HL-60 (cell line): Measurements from ENCODE around the gene CTSO.

Source experiments
- GABPA ChIP-seq: IDR thresholded peaks from 2 replicates; pipeline ENCODE4 v1.6.1; 2012; ENCODE audit warnings: low read depth
- POLR2AphosphoS5 ChIP-seq: IDR thresholded peaks from 2 replicates; pipeline ENCODE4 v1.6.1; 2012; ENCODE audit warnings: low read depth
- SPI1 ChIP-seq: IDR thresholded peaks from 2 replicates; pipeline ENCODE4 v1.6.1; 2012; ENCODE audit warnings: low read depth, mild to moderate bottlenecking, borderline replicate concordance
- TF ChIP-seq, protein P1 (sequence below): IDR thresholded peaks from one replicate; pipeline ENCODE4 v1.5.1; 2011; ENCODE audit warnings: low read length, control low read depth, inconsistent platforms; ENCODE audit not compliant: insufficient read depth
- TF ChIP-seq, protein P2 (sequence below): IDR thresholded peaks from 2 replicates; pipeline ENCODE4 v1.6.1; 2012; ENCODE audit warnings: low read depth; ENCODE audit not compliant: insufficient replicate concordance

DNA sequence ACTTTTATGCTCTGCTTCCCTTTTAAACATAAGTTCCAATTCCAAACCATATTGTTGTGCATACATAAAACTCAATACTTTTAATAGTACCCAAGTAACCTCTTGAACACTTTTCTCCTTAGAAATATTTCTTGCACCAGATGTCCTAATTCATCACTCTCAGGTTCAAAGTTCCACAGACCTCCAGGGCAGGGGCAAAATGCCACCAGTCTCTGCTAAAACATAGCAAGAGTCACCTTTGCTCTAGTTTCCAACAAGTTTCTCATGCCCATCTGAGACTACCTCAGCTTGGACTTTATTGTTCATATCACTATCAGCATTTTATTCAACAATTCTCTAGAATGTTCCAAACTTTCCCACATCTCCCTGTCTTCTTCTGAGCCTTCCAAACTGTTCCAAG, 73.9 kb downstream of the CTSO start:
- TF ChIP-seq, protein P1, sequence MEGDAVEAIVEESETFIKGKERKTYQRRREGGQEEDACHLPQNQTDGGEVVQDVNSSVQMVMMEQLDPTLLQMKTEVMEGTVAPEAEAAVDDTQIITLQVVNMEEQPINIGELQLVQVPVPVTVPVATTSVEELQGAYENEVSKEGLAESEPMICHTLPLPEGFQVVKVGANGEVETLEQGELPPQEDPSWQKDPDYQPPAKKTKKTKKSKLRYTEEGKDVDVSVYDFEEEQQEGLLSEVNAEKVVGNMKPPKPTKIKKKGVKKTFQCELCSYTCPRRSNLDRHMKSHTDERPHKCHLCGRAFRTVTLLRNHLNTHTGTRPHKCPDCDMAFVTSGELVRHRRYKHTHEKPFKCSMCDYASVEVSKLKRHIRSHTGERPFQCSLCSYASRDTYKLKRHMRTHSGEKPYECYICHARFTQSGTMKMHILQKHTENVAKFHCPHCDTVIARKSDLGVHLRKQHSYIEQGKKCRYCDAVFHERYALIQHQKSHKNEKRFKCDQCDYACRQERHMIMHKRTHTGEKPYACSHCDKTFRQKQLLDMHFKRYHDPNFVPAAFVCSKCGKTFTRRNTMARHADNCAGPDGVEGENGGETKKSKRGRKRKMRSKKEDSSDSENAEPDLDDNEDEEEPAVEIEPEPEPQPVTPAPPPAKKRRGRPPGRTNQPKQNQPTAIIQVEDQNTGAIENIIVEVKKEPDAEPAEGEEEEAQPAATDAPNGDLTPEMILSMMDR = no peak
- TF ChIP-seq GABPA = no peak
- no peak for TF ChIP-seq POLR2AphosphoS5
- TF ChIP-seq, protein P2, sequence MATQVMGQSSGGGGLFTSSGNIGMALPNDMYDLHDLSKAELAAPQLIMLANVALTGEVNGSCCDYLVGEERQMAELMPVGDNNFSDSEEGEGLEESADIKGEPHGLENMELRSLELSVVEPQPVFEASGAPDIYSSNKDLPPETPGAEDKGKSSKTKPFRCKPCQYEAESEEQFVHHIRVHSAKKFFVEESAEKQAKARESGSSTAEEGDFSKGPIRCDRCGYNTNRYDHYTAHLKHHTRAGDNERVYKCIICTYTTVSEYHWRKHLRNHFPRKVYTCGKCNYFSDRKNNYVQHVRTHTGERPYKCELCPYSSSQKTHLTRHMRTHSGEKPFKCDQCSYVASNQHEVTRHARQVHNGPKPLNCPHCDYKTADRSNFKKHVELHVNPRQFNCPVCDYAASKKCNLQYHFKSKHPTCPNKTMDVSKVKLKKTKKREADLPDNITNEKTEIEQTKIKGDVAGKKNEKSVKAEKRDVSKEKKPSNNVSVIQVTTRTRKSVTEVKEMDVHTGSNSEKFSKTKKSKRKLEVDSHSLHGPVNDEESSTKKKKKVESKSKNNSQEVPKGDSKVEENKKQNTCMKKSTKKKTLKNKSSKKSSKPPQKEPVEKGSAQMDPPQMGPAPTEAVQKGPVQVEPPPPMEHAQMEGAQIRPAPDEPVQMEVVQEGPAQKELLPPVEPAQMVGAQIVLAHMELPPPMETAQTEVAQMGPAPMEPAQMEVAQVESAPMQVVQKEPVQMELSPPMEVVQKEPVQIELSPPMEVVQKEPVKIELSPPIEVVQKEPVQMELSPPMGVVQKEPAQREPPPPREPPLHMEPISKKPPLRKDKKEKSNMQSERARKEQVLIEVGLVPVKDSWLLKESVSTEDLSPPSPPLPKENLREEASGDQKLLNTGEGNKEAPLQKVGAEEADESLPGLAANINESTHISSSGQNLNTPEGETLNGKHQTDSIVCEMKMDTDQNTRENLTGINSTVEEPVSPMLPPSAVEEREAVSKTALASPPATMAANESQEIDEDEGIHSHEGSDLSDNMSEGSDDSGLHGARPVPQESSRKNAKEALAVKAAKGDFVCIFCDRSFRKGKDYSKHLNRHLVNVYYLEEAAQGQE = no peak
- TF ChIP-seq SPI1 = no peak
